SK-N-MC (cell line): ENCODE data around the gene RUVBL1.

Experiments used
- EZH2 ChIP-seq: fragments of 200-600 bp; sonication (generic); IDR thresholded peaks from one replicate; pipeline ENCODE4 v1.6.1; 2017; ENCODE audit warnings: antibody characterized with exemption
- POLR2AphosphoS5 ChIP-seq: IDR thresholded peaks from 2 replicates; pipeline ENCODE4 v1.6.1; 2012; ENCODE audit warnings: mild to moderate bottlenecking, low read depth, low read length, borderline replicate concordance

- TF ChIP-seq POLR2AphosphoS5 (no peak), EZH2 (no peak)
These were observed 56.9 kb downstream of the RUVBL1 start for GRCh38 chr3:128066676-128067075.
